NT2/D1 (cell line): ENCODE results near the gene SLC41A3.

Source experiments
- DNase-seq: peaks from one replicate; pipeline ENCODE4 v3.0.0-alpha.2; 2011; ENCODE audit warnings: low read depth, low spot score
- H3K27me3 ChIP-seq: 2 replicates; pipeline ENCODE4 v1.6.0; 2011; ENCODE audit warnings: mild to moderate bottlenecking; ENCODE audit not compliant: insufficient read length, insufficient read depth
- H3K36me3 ChIP-seq: 2 replicates; pipeline ENCODE4 v1.6.1; 2011; ENCODE audit warnings: mild to moderate bottlenecking, low read length, mixed read lengths; ENCODE audit not compliant: insufficient read depth, insufficient read length
- H3K4me1 ChIP-seq: 2 replicates; pipeline ENCODE4 v1.5.1; 2011; ENCODE audit not compliant: insufficient read depth, insufficient read length
- H3K4me3 ChIP-seq: 2 replicates; pipeline ENCODE4 v1.5.1; 2011; ENCODE audit warnings: low read depth; ENCODE audit not compliant: insufficient read length
- H3K9ac ChIP-seq: 2 replicates; pipeline ENCODE4 v1.6.0; 2011; ENCODE audit warnings: low read depth; ENCODE audit not compliant: insufficient read length
- H3K9me3 ChIP-seq: 2 replicates; pipeline ENCODE4 v1.5.1; 2011; ENCODE audit warnings: mild to moderate bottlenecking, low read length; ENCODE audit not compliant: insufficient read depth
- SUZ12 ChIP-seq: IDR thresholded peaks from 2 replicates; pipeline ENCODE4 v1.6.1; 2011; ENCODE audit not compliant: insufficient read length, insufficient read depth; ENCODE audit errors: extremely low read depth
- YY1 ChIP-seq: IDR thresholded peaks from 2 replicates; pipeline ENCODE4 v1.6.1; 2011; ENCODE audit not compliant: insufficient read length, insufficient read depth
- ZNF274 ChIP-seq: IDR thresholded peaks from 2 replicates; pipeline ENCODE4 v1.6.1; 2011; ENCODE audit warnings: mild to moderate bottlenecking, low read depth, low read length

Gene SLC41A3

DNA sequence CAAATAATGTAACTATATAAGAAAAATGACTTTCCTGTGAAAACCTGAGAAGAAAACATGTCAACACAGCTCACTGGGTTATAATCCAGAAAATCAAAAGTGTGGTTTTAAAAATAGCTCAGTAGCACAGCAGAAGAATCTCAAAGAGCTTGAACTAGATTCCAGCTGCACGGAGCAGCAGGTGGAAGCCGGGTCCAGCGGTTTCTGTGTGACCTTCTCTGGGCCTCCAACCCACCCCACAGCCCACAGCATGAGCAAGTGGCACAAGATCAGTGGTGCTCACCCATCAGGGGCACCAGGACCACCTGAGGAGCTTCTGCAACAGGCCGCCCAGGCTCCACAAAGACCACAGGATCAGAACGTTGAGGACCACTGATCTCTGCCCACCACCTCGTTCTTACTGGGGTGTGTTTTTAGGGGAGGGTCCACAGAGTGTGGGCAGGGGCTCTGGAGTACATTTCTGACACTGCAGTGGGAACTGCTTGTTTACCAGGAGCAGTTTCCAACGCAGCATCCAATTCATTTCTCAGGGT lies 23.2 kb downstream of the SLC41A3 start:
- no peaks in the 10 kb centered on the region for H3K9me3 ChIP-seq
- H3K4me3 ChIP-seq: no peak overlapping the region
- TF ChIP-seq YY1 (no peak), SUZ12 (no peak), ZNF274 (no peak)
- H3K9ac ChIP-seq: no peak overlapping the region
- DNase-seq: no peak
- H3K36me3 ChIP-seq: peaks cover 5% of the 10 kb centered on the region
- H3K4me1 ChIP-seq: peaks cover 12% of the 10 kb centered on the region
- H3K27me3 ChIP-seq: no peaks in the 10 kb centered on the region

DNA sequence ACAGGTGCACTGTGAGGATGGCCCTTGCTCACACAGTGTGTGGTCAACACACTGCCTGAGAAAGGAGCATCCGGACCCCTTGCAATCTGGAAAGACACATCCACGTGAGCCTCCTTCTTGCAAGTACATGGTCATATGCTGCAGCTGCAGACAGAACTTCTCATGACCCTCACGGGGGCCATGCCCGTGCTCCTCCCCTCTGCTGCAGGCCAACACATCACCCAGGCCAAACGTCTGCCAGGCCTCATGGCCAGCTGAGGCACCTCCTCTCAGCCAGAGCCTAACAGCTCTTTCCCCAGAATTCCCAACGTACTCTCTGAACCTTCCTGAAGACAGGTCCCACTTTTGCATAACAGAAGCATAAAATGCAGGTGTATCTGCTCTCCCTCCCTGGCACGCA lies 25.3 kb downstream of the SLC41A3 start:
- H3K4me3 ChIP-seq: no peak overlapping the region
- no peaks in the 10 kb centered on the region for H3K9me3 ChIP-seq
- no peak overlapping the region for H3K9ac ChIP-seq
- H3K4me1 ChIP-seq: peaks cover 12% of the 10 kb centered on the region
- H3K27me3 ChIP-seq: no peaks in the 10 kb centered on the region
- H3K36me3 ChIP-seq: peaks cover 5% of the 10 kb centered on the region
- no peak for DNase-seq
- TF ChIP-seq SUZ12 (no peak), ZNF274 (no peak), YY1 (no peak)

DNA sequence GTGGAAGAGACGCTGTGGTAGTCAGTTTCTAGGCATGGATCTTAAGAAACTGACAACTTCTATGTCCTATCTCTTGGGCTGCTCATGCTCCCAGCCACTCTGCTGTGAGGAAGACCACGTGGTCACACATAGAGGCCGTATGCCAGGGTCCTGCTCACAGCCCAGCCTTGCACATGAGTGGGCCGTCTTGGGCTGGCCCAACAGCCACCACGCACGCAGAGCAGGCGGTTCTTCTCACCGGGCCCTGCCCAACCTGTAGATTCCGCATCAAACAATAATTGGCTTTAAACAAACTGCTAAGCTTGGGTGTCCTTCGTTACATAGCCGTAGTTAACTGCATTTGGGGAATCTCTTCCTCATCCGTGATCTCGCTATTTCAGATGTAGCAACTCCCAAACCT lies 26.0 kb downstream of the SLC41A3 start:
- H3K36me3 ChIP-seq: peaks cover 5% of the 10 kb centered on the region
- peaks cover 12% of the 10 kb centered on the region for H3K4me1 ChIP-seq
- DNase-seq: no peak
- H3K27me3 ChIP-seq: no peaks in the 10 kb centered on the region
- H3K9me3 ChIP-seq: no peaks in the 10 kb centered on the region
- H3K4me3 ChIP-seq: no peak overlapping the region
- no peak for TF ChIP-seq SUZ12
- TF ChIP-seq ZNF274: no peak
- no peak for TF ChIP-seq YY1
- no peak overlapping the region for H3K9ac ChIP-seq

DNA sequence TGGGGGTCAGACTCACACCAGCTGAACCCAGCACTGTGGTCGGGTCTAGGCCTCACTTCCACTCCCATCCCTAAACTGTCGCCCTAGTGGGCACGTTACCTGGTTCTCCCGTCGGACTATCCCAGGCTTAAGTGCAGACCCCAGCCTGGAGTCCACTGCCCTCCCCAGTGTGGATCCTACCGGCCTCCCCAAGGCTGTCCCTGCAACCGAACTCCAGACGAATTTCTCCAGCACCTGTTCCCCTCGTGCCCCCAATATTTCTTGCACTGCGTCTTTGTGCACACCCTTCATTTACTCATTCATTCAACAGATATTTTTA lies 26.5 kb downstream of the SLC41A3 start:
- H3K4me3 ChIP-seq: no peak overlapping the region
- peaks cover 5% of the 10 kb centered on the region for H3K36me3 ChIP-seq
- H3K27me3 ChIP-seq: no peaks in the 10 kb centered on the region
- H3K4me1 ChIP-seq: peaks cover 12% of the 10 kb centered on the region
- no peak overlapping the region for H3K9ac ChIP-seq
- H3K9me3 ChIP-seq: no peaks in the 10 kb centered on the region
- TF ChIP-seq SUZ12 (no peak), ZNF274 (no peak)
- DNase-seq: no peak

DNA sequence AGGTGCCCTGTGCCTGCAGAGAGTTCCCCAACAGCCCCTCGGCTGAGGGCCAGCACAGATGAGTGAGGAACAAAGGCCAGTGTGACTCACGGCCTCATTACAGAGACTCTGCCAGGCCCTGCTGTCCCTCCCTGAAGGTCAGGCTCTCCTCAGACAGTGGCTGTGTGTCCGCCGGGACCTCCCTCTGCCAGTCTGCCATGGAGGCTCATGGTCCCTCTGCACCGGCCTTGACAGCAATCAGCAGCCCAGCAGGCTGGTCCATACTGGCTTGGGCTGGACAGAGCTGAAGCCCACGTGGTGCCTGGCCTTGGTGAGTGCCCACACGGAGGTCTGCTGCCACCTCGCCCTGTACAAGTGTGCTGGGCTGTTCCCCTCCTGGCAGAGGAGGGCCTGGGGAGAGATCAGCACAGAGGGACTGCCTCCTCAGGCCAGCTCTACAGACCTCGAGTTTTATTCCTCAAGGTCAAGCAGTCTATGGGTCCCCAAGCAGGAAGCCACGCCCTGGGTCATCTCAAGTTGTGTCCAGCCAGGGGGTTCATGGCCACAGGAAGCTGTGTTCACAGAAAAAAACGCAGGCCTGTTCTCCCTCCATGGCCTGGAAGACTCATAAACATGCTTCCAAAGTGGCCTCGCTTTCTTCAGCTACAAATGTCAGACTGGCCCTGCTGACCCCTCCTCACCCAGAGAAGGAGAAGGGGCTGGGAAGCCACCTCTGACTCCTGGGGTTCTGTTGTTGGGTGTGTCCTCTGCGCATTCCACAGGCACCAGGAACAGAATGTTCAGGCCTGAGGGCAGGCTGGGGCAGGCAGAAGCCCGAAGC lies 27.0 kb downstream of the SLC41A3 start:
- peaks cover 12% of the 10 kb centered on the region for H3K4me1 ChIP-seq
- H3K27me3 ChIP-seq: no peaks in the 10 kb centered on the region
- H3K9me3 ChIP-seq: no peaks in the 10 kb centered on the region
- no peak for DNase-seq
- no peak overlapping the region for H3K9ac ChIP-seq
- no peak for TF ChIP-seq SUZ12
- TF ChIP-seq YY1: no peak
- no peak for TF ChIP-seq ZNF274
- no peak overlapping the region for H3K4me3 ChIP-seq
- peaks cover 5% of the 10 kb centered on the region for H3K36me3 ChIP-seq

DNA sequence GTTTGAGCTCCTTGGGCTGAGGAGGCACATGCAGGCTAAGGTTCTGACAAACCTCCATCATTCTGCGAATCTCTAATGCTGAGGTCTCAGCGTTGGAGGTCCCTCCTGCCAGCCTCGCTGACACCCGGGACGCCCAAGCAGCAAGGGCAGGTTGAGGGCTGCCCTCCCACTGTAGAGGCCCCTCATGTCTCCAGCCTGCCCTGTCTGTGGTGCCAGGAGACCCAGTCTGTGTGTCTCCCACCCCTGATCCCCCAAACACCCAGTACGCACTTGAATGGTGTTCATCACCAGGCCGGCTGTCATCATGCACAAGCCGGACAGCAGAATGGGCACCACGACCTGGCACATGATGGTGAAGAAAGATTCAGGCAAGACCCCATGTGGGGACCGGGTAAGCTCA lies 27.8 kb downstream of the SLC41A3 start:
- Histone ChIP-seq H3K9me3 (no peaks in the 10 kb centered on the region), H3K9ac (no peak overlapping the region), H3K4me1 (peaks cover 12% of the 10 kb centered on the region), H3K27me3 (no peaks in the 10 kb centered on the region), H3K4me3 (no peak overlapping the region), H3K36me3 (peaks cover 5% of the 10 kb centered on the region)
- DNase-seq: no peak
- no peak for TF ChIP-seq ZNF274
- TF ChIP-seq SUZ12: no peak
- TF ChIP-seq YY1: no peak

DNA sequence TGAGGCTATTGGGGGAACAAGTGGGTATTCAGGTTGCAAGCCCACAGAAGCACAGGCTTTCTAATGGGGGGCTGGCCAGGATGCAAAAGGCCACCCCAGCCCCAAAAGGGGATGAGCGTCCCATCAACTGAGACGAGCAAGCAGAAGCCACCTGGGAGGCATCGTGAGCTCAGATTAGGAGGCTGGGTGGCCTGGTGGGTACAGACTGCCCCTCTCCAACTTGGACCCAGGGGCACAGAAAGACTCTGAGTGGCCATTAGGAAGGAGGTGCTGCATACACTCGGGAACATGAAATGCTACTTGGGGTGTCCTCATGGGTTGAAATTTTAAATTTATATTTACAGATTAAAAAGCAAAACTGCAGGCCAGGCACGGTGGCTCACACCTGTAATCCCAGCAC lies 29.1 kb downstream of the SLC41A3 start:
- Histone ChIP-seq H3K9me3 (no peaks in the 10 kb centered on the region), H3K9ac (no peak overlapping the region), H3K4me1 (peaks cover 12% of the 10 kb centered on the region), H3K27me3 (no peaks in the 10 kb centered on the region), H3K36me3 (peaks cover 11% of the 10 kb centered on the region), H3K4me3 (no peak overlapping the region)
- TF ChIP-seq ZNF274 (no peak), SUZ12 (no peak), YY1 (no peak)
- no peak for DNase-seq
